ENCODE data around the gene GNPAT.

GNPAT gene

GRCh38 chr1:231274119-231274825 lies 33.3 kb downstream of the GNPAT start:
- Histone ChIP-seq H2AFZ (ENCODE audit: low read depth, low read length, severe bottlenecking) (no peak overlapping the region), H3K27me3 (ENCODE audit: low read length) (no peaks in the 10 kb centered on the region), H3K36me3 (ENCODE audit: low read length) (peaks cover 8% of the 10 kb centered on the region; the same call in 1 of the 2 replicates), H3F3A (ENCODE audit: insufficient read depth) (no peaks in the 10 kb centered on the region), H3K27ac (ENCODE audit: low read depth, low read length) (no peak overlapping the region), H3K4me3 (ENCODE audit: insufficient read depth, low read length, poor library complexity, severe bottlenecking) (no peak overlapping the region), H3K9me3 (ENCODE audit: insufficient read depth, low read length) (no peaks in the 10 kb centered on the region), H3K9me2 (replicated peaks; ENCODE audit: insufficient read depth, low read length) (no peaks in the 10 kb centered on the region), H3K4me2 (ENCODE audit: low read depth, low read length, poor library complexity, severe bottlenecking) (no peak overlapping the region), H3K79me2 (ENCODE audit: insufficient read depth, low read length) (no peaks in the 10 kb centered on the region), H4K20me1 (ENCODE audit: low read depth, low read length) (no peaks in the 10 kb centered on the region), H3K9ac (ENCODE audit: low read length) (no peak overlapping the region)
- TF ChIP-seq CTCF (IDR thresholded peaks at IDR 0.05; ENCODE audit: insufficient read depth, low read length, poor library complexity, severe bottlenecking) (no peak), EZH2phosphoT487 (conservative IDR thresholded peaks at IDR 0.05; ENCODE audit: low read length) (no peak)

GRCh38 chr1:231278100-231278790 lies 37.2 kb downstream of the GNPAT start:
- Histone ChIP-seq H4K20me1 (ENCODE audit: low read depth, low read length) (no peaks in the 10 kb centered on the region), H3K4me2 (ENCODE audit: low read depth, low read length, poor library complexity, severe bottlenecking) (no peak overlapping the region), H3K36me3 (ENCODE audit: low read length) (peaks cover 8% of the 10 kb centered on the region; the same call in 1 of the 2 replicates), H3K27ac (ENCODE audit: low read depth, low read length) (no peak overlapping the region), H3K27me3 (ENCODE audit: low read length) (no peaks in the 10 kb centered on the region), H3K79me2 (ENCODE audit: insufficient read depth, low read length) (no peaks in the 10 kb centered on the region), H2AFZ (ENCODE audit: low read depth, low read length, severe bottlenecking) (no peak overlapping the region), H3K9ac (ENCODE audit: low read length) (no peak overlapping the region), H3K4me3 (ENCODE audit: insufficient read depth, low read length, poor library complexity, severe bottlenecking) (no peak overlapping the region), H3K9me2 (replicated peaks; ENCODE audit: insufficient read depth, low read length) (no peaks in the 10 kb centered on the region), H3K9me3 (ENCODE audit: insufficient read depth, low read length) (no peaks in the 10 kb centered on the region), H3F3A (ENCODE audit: insufficient read depth) (no peaks in the 10 kb centered on the region)
- TF ChIP-seq EZH2phosphoT487 (conservative IDR thresholded peaks at IDR 0.05; ENCODE audit: low read length) (no peak), CTCF (IDR thresholded peaks at IDR 0.05; ENCODE audit: insufficient read depth, low read length, poor library complexity, severe bottlenecking) (no peak)

- Histone ChIP-seq H3K36me3 (ENCODE audit: low read length) (peaks cover 8% of the 10 kb centered on the region; the same call in 1 of the 2 replicates), H3K9me2 (replicated peaks; ENCODE audit: insufficient read depth, low read length) (no peaks in the 10 kb centered on the region), H3F3A (ENCODE audit: insufficient read depth) (no peaks in the 10 kb centered on the region), H3K9ac (ENCODE audit: low read length) (no peak overlapping the region), H2AFZ (ENCODE audit: low read depth, low read length, severe bottlenecking) (no peak overlapping the region), H3K79me2 (ENCODE audit: insufficient read depth, low read length) (no peaks in the 10 kb centered on the region), H3K4me2 (ENCODE audit: low read depth, low read length, poor library complexity, severe bottlenecking) (no peak overlapping the region), H3K9me3 (ENCODE audit: insufficient read depth, low read length) (no peaks in the 10 kb centered on the region), H4K20me1 (ENCODE audit: low read depth, low read length) (no peaks in the 10 kb centered on the region), H3K27me3 (ENCODE audit: low read length) (no peaks in the 10 kb centered on the region), H3K27ac (ENCODE audit: low read depth, low read length) (no peak overlapping the region), H3K4me3 (ENCODE audit: insufficient read depth, low read length, poor library complexity, severe bottlenecking) (no peak overlapping the region)
- TF ChIP-seq EZH2phosphoT487 (conservative IDR thresholded peaks at IDR 0.05; ENCODE audit: low read length) (no peak), CTCF (IDR thresholded peaks at IDR 0.05; ENCODE audit: insufficient read depth, low read length, poor library complexity, severe bottlenecking) (no peak)
Observed at GRCh38 chr1:231279081-231279480, 38.1 kb downstream of the GNPAT start.
